IMR-90 (cell line): ENCODE results near the gene TBCE. TPM values are rescaled to one million over a fixed set of nuclear protein-coding genes. Genes with fewer than 3 reads are reported as not detected.

Experiments used
- ATAC-seq: fragments of 200-7000 bp; cut with Tn5 transposase; 2 replicates; pipeline ENCODE4 v1.9.1; 2020; ENCODE audit warnings: low read depth, mild to moderate bottlenecking, moderate library complexity
- BruUV-seq: library from RNA; stranded (reverse); fragments of 400-500 nt; replicated peaks from 2 replicates; lab custom pipeline; 2021; lab: Mats Ljungman, UMichigan
- CTCF ChIA-PET: fragments of 300-600 bp; formaldehyde crosslinking; extraction: SDS; loops from one replicate; lab custom pipeline; 2021; ENCODE audit warnings: antibody characterized with exemption; lab: Yijun Ruan, JAX
- POLR2A ChIA-PET: fragments of 300-600 bp; sonication (Branson Sonifier 250); formaldehyde crosslinking; loops from one replicate; lab custom pipeline; 2022; ENCODE audit warnings: antibody characterized with exemption; ENCODE audit not compliant: unreplicated experiment; lab: Charles Lee
- DNase-seq: peaks from one replicate; pipeline ENCODE4 v3.0.0; 2013
- H2AFZ ChIP-seq: replicated peaks from 2 replicates; pipeline ENCODE3; 2013; ENCODE audit warnings: low read length, mild to moderate bottlenecking; ENCODE audit not compliant: poor library complexity
- H2AK5ac ChIP-seq: 2 replicates; pipeline ENCODE4 v1.6.1; 2013; ENCODE audit warnings: low read depth, low read length, inconsistent platforms
- H2AK9ac ChIP-seq: replicated peaks from 2 replicates; pipeline ENCODE3; 2013; ENCODE audit warnings: mild to moderate bottlenecking, low read depth, low read length, moderate library complexity; ENCODE audit not compliant: poor library complexity
- H2BK120ac ChIP-seq: 2 replicates; pipeline ENCODE4 v1.6.1; 2013; ENCODE audit warnings: low read depth, low read length, inconsistent platforms
- H2BK15ac ChIP-seq: 3 replicates; pipeline ENCODE4 v1.6.1; 2013; ENCODE audit warnings: low read depth, low read length, inconsistent platforms
- H2BK20ac ChIP-seq: 2 replicates; pipeline ENCODE4 v1.6.1; 2013; ENCODE audit warnings: low read depth, mild to moderate bottlenecking, inconsistent platforms, low read length, moderate library complexity
- H2BK5ac ChIP-seq: 2 replicates; pipeline ENCODE4 v1.6.1; 2013; ENCODE audit warnings: mild to moderate bottlenecking, low read depth, low read length, inconsistent platforms; ENCODE audit not compliant: poor library complexity, severe bottlenecking
- H3K14ac ChIP-seq: replicated peaks from 2 replicates; pipeline ENCODE4 v1.6.1; 2013; ENCODE audit warnings: low read depth, low read length, inconsistent platforms
- H3K18ac ChIP-seq: 2 replicates; pipeline ENCODE4 v1.6.1; 2013; ENCODE audit warnings: low read depth, low read length, control low read depth
- H3K23ac ChIP-seq: 2 replicates; pipeline ENCODE4 v1.6.1; 2013; ENCODE audit warnings: low read depth, low read length, inconsistent platforms
- H3K27ac ChIP-seq: 2 replicates; pipeline ENCODE4 v1.5.1; 2013; ENCODE audit warnings: mild to moderate bottlenecking, control low read depth, low read length; ENCODE audit not compliant: insufficient read depth
- H3K27me3 ChIP-seq: 2 replicates; pipeline ENCODE4 v1.6.1; 2013; ENCODE audit warnings: low read length; ENCODE audit not compliant: control insufficient read depth, insufficient read depth
- H3K36me3 ChIP-seq: 2 replicates; pipeline ENCODE4 v1.6.1; 2013; ENCODE audit warnings: low read length, mixed read lengths; ENCODE audit not compliant: control insufficient read depth, insufficient read depth
- H3K4ac ChIP-seq: 2 replicates; pipeline ENCODE4 v1.6.1; 2013; ENCODE audit warnings: low read depth, low read length, inconsistent platforms
- H3K4me1 ChIP-seq: 2 replicates; pipeline ENCODE4 v1.6.1; 2013; ENCODE audit warnings: low read length, mixed read lengths; ENCODE audit not compliant: control insufficient read depth, insufficient read depth
- H3K4me2 ChIP-seq: 2 replicates; pipeline ENCODE4 v1.6.1; 2013; ENCODE audit warnings: low read depth, mild to moderate bottlenecking, control low read depth, low read length, moderate library complexity
- H3K4me3 ChIP-seq: 2 replicates; pipeline ENCODE4 v1.5.1; 2013; ENCODE audit warnings: low read depth, mild to moderate bottlenecking, control low read depth, low read length, moderate library complexity; ENCODE audit not compliant: insufficient read depth
- H3K56ac ChIP-seq: 2 replicates; pipeline ENCODE4 v1.6.1; 2013; ENCODE audit warnings: low read length, inconsistent platforms; ENCODE audit not compliant: insufficient read depth; ENCODE audit errors: extremely low read depth
- H3K79me1 ChIP-seq, 2 experiments: 2 replicates each; pipeline ENCODE4 v1.6.1; 2013; ENCODE audit warnings: low read length in 2 of 2, inconsistent platforms in 1 of 2, low read depth in 1 of 2
- H3K9ac ChIP-seq: 2 replicates; pipeline ENCODE4 v1.6.1; 2013; ENCODE audit warnings: low read depth, low read length, control low read depth
- H3K9me1 ChIP-seq: 2 replicates; pipeline ENCODE4 v1.6.1; 2013; ENCODE audit warnings: low read length, inconsistent platforms; ENCODE audit not compliant: insufficient read depth
- H3K9me3 ChIP-seq: 2 replicates; pipeline ENCODE4 v1.6.1; 2013; ENCODE audit warnings: low read length; ENCODE audit not compliant: control insufficient read depth, insufficient read depth
- H4K20me1 ChIP-seq: 2 replicates; pipeline ENCODE4 v1.6.1; 2013; ENCODE audit warnings: low read length, inconsistent platforms; ENCODE audit not compliant: insufficient read depth
- H4K5ac ChIP-seq: 2 replicates; pipeline ENCODE4 v1.6.1; 2013; ENCODE audit warnings: mild to moderate bottlenecking, low read depth, low read length, control low read depth
- H4K8ac ChIP-seq, 2 experiments: 2 replicates each; pipeline ENCODE4 v1.6.1; 2013; ENCODE audit warnings: low read depth in 2 of 2, low read length in 2 of 2, control low read depth in 1 of 2, inconsistent platforms in 1 of 2
- H4K91ac ChIP-seq: 2 replicates; pipeline ENCODE4 v1.6.1; 2013; ENCODE audit warnings: low read depth, low read length, inconsistent platforms; ENCODE audit not compliant: insufficient read depth
- CTCF ChIP-seq: conservative IDR thresholded peaks from 2 replicates; pipeline ENCODE4 v1.5.1; 2012; ENCODE audit warnings: mild to moderate bottlenecking, low read depth, low read length, improper control_type of control experiment
- FOS ChIP-seq: fragments of 150-350 bp; IDR thresholded peaks from 2 replicates; pipeline ENCODE4 v1.6.1; 2016; ENCODE audit warnings: low read depth, low read length
- MAFK ChIP-seq: IDR thresholded peaks from 2 replicates; pipeline ENCODE4 v1.6.1; 2012; ENCODE audit warnings: low read depth, low read length, improper control_type of control experiment
- MXI1 ChIP-seq: IDR thresholded peaks from 2 replicates; pipeline ENCODE4 v1.6.1; 2012; ENCODE audit warnings: low read depth, mild to moderate bottlenecking, low read length, moderate library complexity, borderline replicate concordance
- NFE2L2 ChIP-seq: fragments of 150-350 bp; IDR thresholded peaks from 2 replicates; pipeline ENCODE4 v1.6.1; 2016; ENCODE audit warnings: low read depth, mild to moderate bottlenecking, low read length
- POLR2A ChIP-seq: IDR thresholded peaks from 2 replicates; pipeline ENCODE4 v1.6.1; 2012; ENCODE audit warnings: mild to moderate bottlenecking, low read depth, low read length
- RCOR1 ChIP-seq: IDR thresholded peaks from 2 replicates; pipeline ENCODE4 v1.6.1; 2012; ENCODE audit warnings: mild to moderate bottlenecking, low read length, improper control_type of control experiment; ENCODE audit not compliant: insufficient replicate concordance
- WGBS, 2 experiments: methylation state at CpG; one replicate each; pipeline versions ENCODE4 v1.1.5 to v1.1.7; 2013; ENCODE audit warnings: missing lambda C conversion rate in 2 of 2; ENCODE audit not compliant: insufficient read length in 1 of 2; ENCODE audit errors: extremely low coverage in 2 of 2; 5-methylcytosine and 5-hydroxymethylcytosine counted together
- dilution Hi-C: fragments of 300-500 bp; cut with HindIII; formaldehyde crosslinking; loops from one replicate; pipeline ENCODE4 v1.14.3; 2018; ENCODE audit warnings: low sequenced_read_pairs; ENCODE audit not compliant: unreplicated experiment
- in situ Hi-C: fragments of 300-500 bp; cut with MboI; formaldehyde crosslinking; loops from 3 replicates; pipeline ENCODE4 v1.14.3; 2019; ENCODE audit warnings: low sequenced_read_pairs, inconsistent platforms, mixed read lengths
- intact Hi-C: fragments of 100-400 bp; cut with micrococcal nuclease; formaldehyde crosslinking; loops from 2 replicates; pipeline ENCODE4 v1.10.0; 2022
- polyA plus RNA-seq, 3 experiments: library from polyadenylated mRNA; depleted of rRNA; stranded (reverse); fragments of >200 nt; gene quantifications; 2 replicates each; pipeline ENCODE4 v1.2.3, GENCODE V29; 2012; ENCODE audit warnings: low replicate concordance in 1 of 3
- total RNA-seq: library from RNA; depleted of rRNA; stranded (reverse); fragments of >200 nt; gene quantifications from 2 replicates; pipeline ENCODE4 v1.2.3, GENCODE V29; 2012

Gene TBCE
- total and polyA plus RNA-seq, 2 of the 4 experiments (the other 2 are of a cell fraction): 25.3 to 26.7 TPM

GRCh38 chr1:235460770-235461169, 93.5 kb downstream of the TBCE start:
- Histone ChIP-seq H3K56ac (no peak overlapping the region), H3K36me3 (0 out of 2 replicates have a peak, but pooled peaks cover 6% of the 10 kb centered on the region), H2BK20ac (no peak overlapping the region), H3K27me3 (no peaks in the 10 kb centered on the region), H3K79me1 (no peaks in the 10 kb centered on the region; a peak in 1 of 4 replicates), H4K8ac (no peak overlapping the region), H2AK9ac (no peak overlapping the region), H2BK120ac (no peak overlapping the region), H3K9me1 (no peaks in the 10 kb centered on the region), H2AFZ (no peak overlapping the region), H2BK5ac (no peak overlapping the region), H2AK5ac (no peak overlapping the region), H3K27ac (no peak overlapping the region), H3K4me2 (no peak overlapping the region), H3K18ac (no peak overlapping the region), H3K14ac (no peak overlapping the region), H3K23ac (no peak overlapping the region), H4K20me1 (no peaks in the 10 kb centered on the region), H3K4me3 (no peak overlapping the region), H3K4ac (no peak overlapping the region), H3K9me3 (no peaks in the 10 kb centered on the region), H3K4me1 (no peaks in the 10 kb centered on the region), H3K9ac (no peak overlapping the region), H2BK15ac (no peak overlapping the region), H4K5ac (no peak overlapping the region), H4K91ac (no peak overlapping the region)
- no peak for DNase-seq
- POLR2A ChIA-PET: no interaction called here
- TF ChIP-seq RCOR1 (no peak), MXI1 (no peak), CTCF (no peak), POLR2A (no peak), NFE2L2 (no peak), MAFK (no peak), FOS (no peak)
- intact Hi-C loops: no loop called here
- in situ Hi-C loops: no loop called here
- dilution Hi-C loops: no loop called here
- BruUV-seq: no TSS peak
- CTCF ChIA-PET: no interaction called here
- no peak for ATAC-seq
- no CpG with 5 or more reads among the region's 5 CpGs for WGBS, 2 experiments
